SK-N-SH (cell line): ENCODE measurements around the gene KLHL21. TPM values are rescaled to one million over a fixed set of nuclear protein-coding genes. Genes with fewer than 3 reads are reported as not detected.

Experiments used
- CTCF ChIA-PET: fragments of 300-600, 350-600 bp; formaldehyde crosslinking; extraction: SDS; loops from one replicate; lab custom pipeline; 2021; lab: Yijun Ruan, JAX
- POLR2A ChIA-PET: fragments of 350-600 bp; sonication (Branson Sonifier 250); formaldehyde crosslinking; extraction: SDS; loops from one replicate; lab custom pipeline; 2020; ENCODE audit warnings: antibody characterized with exemption, inconsistent platforms; lab: Yijun Ruan, JAX
- DNase-seq: peaks from one replicate; pipeline ENCODE4 v3.0.0; 2012
- H2AFZ ChIP-seq: fragments of 200-600 bp; sonication (generic); 2 replicates; pipeline ENCODE4 v1.8.1; 2016; ENCODE audit warnings: antibody characterized with exemption, mild to moderate bottlenecking, low read depth
- H3F3A ChIP-seq: fragments of 200-600 bp; sonication (generic); replicated peaks from 2 replicates; pipeline ENCODE3; 2016; ENCODE audit warnings: antibody characterized with exemption, mild to moderate bottlenecking; ENCODE audit not compliant: insufficient read depth
- H3K27ac ChIP-seq, 2 experiments: fragments of 200-500 bp in 1 of 2; fragments of 200-600 bp in 1 of 2; sonication (Bioruptor generic) in 1 of 2; sonication (generic), shearing (Covaris generic) in 1 of 2; 2 replicates each; pipeline versions ENCODE4 v1.5.1 to v1.6.1; 2014 to 2016; ENCODE audit warnings: low read depth in 2 of 2, inconsistent platforms in 1 of 2, low read length in 1 of 2, mild to moderate bottlenecking in 1 of 2, mixed read lengths in 1 of 2
- H3K27me3 ChIP-seq: fragments of 200-600 bp; sonication (generic), shearing (Covaris generic); 2 replicates; pipeline ENCODE4 v1.6.1; 2016; ENCODE audit warnings: mixed run types; ENCODE audit not compliant: insufficient read depth
- H3K36me3 ChIP-seq, 2 experiments: fragments of 200-500 bp in 1 of 2; fragments of 200-600 bp in 1 of 2; sonication (Bioruptor generic) in 1 of 2; sonication (generic) in 1 of 2; replicated peaks in 1 of 2; 2 replicates each; pipeline versions ENCODE3 to v1.5.1; 2014 to 2016; ENCODE audit warnings: low read length in 1 of 2, mild to moderate bottlenecking in 1 of 2; ENCODE audit not compliant: insufficient read depth in 2 of 2, control insufficient read depth in 1 of 2
- H3K4me1 ChIP-seq, 2 experiments: fragments of 200-500 bp in 1 of 2; fragments of 200-600 bp in 1 of 2; sonication (Bioruptor generic) in 1 of 2; sonication (generic), shearing (Covaris generic) in 1 of 2; 2 replicates each; pipeline versions ENCODE4 v1.5.1 to v1.6.1; 2014 to 2016; ENCODE audit warnings: low read depth in 1 of 2, low read length in 1 of 2, mixed run types in 1 of 2; ENCODE audit not compliant: insufficient read depth in 2 of 2, control insufficient read depth in 1 of 2
- H3K4me2 ChIP-seq: fragments of 200-600 bp; sonication (generic), shearing (Covaris generic); 2 replicates; pipeline ENCODE4 v1.6.1; 2017; ENCODE audit warnings: mixed run types
- H3K4me3 ChIP-seq, 2 experiments: fragments of 200-500 bp in 1 of 2; fragments of 200-600 bp in 1 of 2; sonication (Bioruptor generic) in 1 of 2; sonication (generic), shearing (Covaris generic) in 1 of 2; 2 replicates each; pipeline versions ENCODE4 v1.5.1 to v1.8.1; 2014 to 2016; ENCODE audit warnings: low read depth in 2 of 2, inconsistent platforms in 1 of 2, low read length in 1 of 2, mild to moderate bottlenecking in 1 of 2, mixed read lengths in 1 of 2, moderate library complexity in 1 of 2
- H3K79me2 ChIP-seq: fragments of 200-600 bp; sonication (generic); 2 replicates; pipeline ENCODE4 v1.8.1; 2017; ENCODE audit warnings: mild to moderate bottlenecking; ENCODE audit not compliant: insufficient read depth
- H3K9ac ChIP-seq: fragments of 200-600 bp; sonication (generic); 2 replicates; pipeline ENCODE4 v1.6.1; 2017; ENCODE audit warnings: mixed run types
- H3K9me2 ChIP-seq: fragments of 200-600 bp; sonication (generic); 2 replicates; pipeline ENCODE4 v1.6.1; 2017; ENCODE audit warnings: mixed run types
- H3K9me3 ChIP-seq: fragments of 200-600 bp; sonication (generic); 2 replicates; pipeline ENCODE4 v1.6.1; 2017; ENCODE audit warnings: mixed run types, mild to moderate bottlenecking, moderate library complexity
- H4K20me1 ChIP-seq: fragments of 200-600 bp; sonication (generic); 2 replicates; pipeline ENCODE4 v1.6.1; 2017; ENCODE audit warnings: mild to moderate bottlenecking, mixed run types; ENCODE audit not compliant: insufficient read depth
- CHD2 ChIP-seq: fragments of 150-350 bp; IDR thresholded peaks from 2 replicates; pipeline ENCODE4 v1.6.1; 2018; ENCODE audit warnings: low read length; ENCODE audit not compliant: partially characterized antibody
- ELF1 ChIP-seq: IDR thresholded peaks from 2 replicates; pipeline ENCODE4 v1.4.0; 2012
- EP300 ChIP-seq, 2 experiments: IDR thresholded peaks; 2 replicates each; pipeline versions ENCODE4 v1.4.0 to v1.6.1; 2012; ENCODE audit warnings: borderline replicate concordance in 1 of 2, low read depth in 1 of 2, low read length in 1 of 2
- FOSL2 ChIP-seq: IDR thresholded peaks from 2 replicates; pipeline ENCODE4 v1.4.0; 2012; ENCODE audit warnings: low read depth, mild to moderate bottlenecking, moderate library complexity, borderline replicate concordance
- FOXM1 ChIP-seq: IDR thresholded peaks from 2 replicates; pipeline ENCODE4 v1.4.0; 2012; ENCODE audit warnings: low read depth, mild to moderate bottlenecking
- GATA2 ChIP-seq: sonication (generic); formaldehyde crosslinking; IDR thresholded peaks from 2 replicates; pipeline ENCODE4 v1.5.0; 2020; ENCODE audit warnings: mild to moderate bottlenecking, missing genetic modification reagents
- MAX ChIP-seq: IDR thresholded peaks from 2 replicates; pipeline ENCODE4 v1.4.0; 2012; ENCODE audit warnings: low read depth
- MXI1 ChIP-seq: IDR thresholded peaks from 2 replicates; pipeline ENCODE4 v1.6.1; 2012; ENCODE audit warnings: mild to moderate bottlenecking, low read depth, low read length, improper control_type of control experiment
- NRF1 ChIP-seq: IDR thresholded peaks from 2 replicates; pipeline ENCODE4 v1.6.1; 2012; ENCODE audit warnings: low read depth, mild to moderate bottlenecking, low read length
- PBX3 ChIP-seq: IDR thresholded peaks from 2 replicates; pipeline ENCODE4; 2012
- RAD21 ChIP-seq: IDR thresholded peaks from 2 replicates; pipeline ENCODE4 v1.6.1; 2012; ENCODE audit warnings: mild to moderate bottlenecking, low read length
- RCOR1 ChIP-seq: fragments of 150-350 bp; IDR thresholded peaks from 2 replicates; pipeline ENCODE4 v1.6.1; 2017; ENCODE audit warnings: antibody characterized with exemption, low read length
- REST ChIP-seq: IDR thresholded peaks from 2 replicates; pipeline ENCODE4 v1.6.1; 2012; ENCODE audit warnings: mild to moderate bottlenecking, low read depth, low read length, moderate library complexity
- RFX5 ChIP-seq: IDR thresholded peaks from 2 replicates; pipeline ENCODE4 v1.6.1; 2012; ENCODE audit warnings: mild to moderate bottlenecking, improper control_type of control experiment, low read length
- RXRA ChIP-seq: IDR thresholded peaks from 2 replicates; pipeline ENCODE4 v1.4.0; 2012; ENCODE audit warnings: low read depth, mild to moderate bottlenecking, borderline replicate concordance
- SIN3A ChIP-seq: IDR thresholded peaks from 2 replicates; pipeline ENCODE4 v1.6.1; 2012; ENCODE audit warnings: low read depth, mild to moderate bottlenecking, low read length, moderate library complexity, borderline replicate concordance
- SMC3 ChIP-seq: IDR thresholded peaks from 2 replicates; pipeline ENCODE4 v1.6.1; 2012; ENCODE audit warnings: low read depth, low read length, improper control_type of control experiment
- TAF1 ChIP-seq: IDR thresholded peaks from 2 replicates; pipeline ENCODE4 v1.6.1; 2012; ENCODE audit warnings: low read depth, mild to moderate bottlenecking, low read length, moderate library complexity, borderline replicate concordance
- TCF12 ChIP-seq: IDR thresholded peaks from 2 replicates; pipeline ENCODE4 v1.4.0; 2012
- TEAD4 ChIP-seq: IDR thresholded peaks from 2 replicates; pipeline ENCODE4 v1.4.0; 2012; ENCODE audit warnings: mild to moderate bottlenecking, borderline replicate concordance; ENCODE audit not compliant: insufficient read depth
- YY1 ChIP-seq: IDR thresholded peaks from 2 replicates; pipeline ENCODE4 v1.4.0; 2012; ENCODE audit warnings: low read depth, mild to moderate bottlenecking
- WGBS: methylation state at CpG from one replicate; pipeline ENCODE4 v1.1.6; 2017; ENCODE audit warnings: low lambda C conversion rate; 5-methylcytosine and 5-hydroxymethylcytosine counted together
- polyA plus RNA-seq, 3 experiments: library from polyadenylated mRNA; depleted of rRNA; stranded (reverse); fragments of >200 nt; gene quantifications; 2 replicates each; pipeline ENCODE4 v1.2.3, GENCODE V29; 2012

KLHL21 gene
- polyA plus RNA-seq, 1 of the 3 experiments (the other 2 are of a cell fraction) = 12.5 TPM

- Histone ChIP-seq H2AFZ (no peak overlapping the region), H3K9me3 (no peaks in the 10 kb centered on the region), H3K27me3 (no peaks in the 10 kb centered on the region), H3K9ac (no peak overlapping the region), H3K9me2 (no peaks in the 10 kb centered on the region), H3K79me2 (peaks cover 4% of the 10 kb centered on the region; the same call in 1 of the 2 replicates), H3K4me1 (no peaks in the 10 kb centered on the region), H3K27ac (no peak overlapping the region), H4K20me1 (0 out of 2 replicates have a peak, but pooled peaks cover 4% of the 10 kb centered on the region), H3K36me3 (peaks cover 2 to 45% of the 10 kb centered on the region in 2 experiments), H3K4me2 (no peak overlapping the region), H3F3A (no peaks in the 10 kb centered on the region), H3K4me3 (no peak overlapping the region)
- CTCF ChIA-PET = interaction anchor here (1.7 kb wide), 2 partner anchors 9 to 37 kb away, joined by 4 to 5 read pairs; partner anchors contain the start of gene NOL9
- TF ChIP-seq MXI1 = no peak
- no peak for TF ChIP-seq TCF12
- TF ChIP-seq RXRA = no peak
- no peak for TF ChIP-seq RCOR1
- no peak for TF ChIP-seq ELF1
- no peak for TF ChIP-seq RFX5
- TF ChIP-seq NRF1 = no peak
- TF ChIP-seq TAF1 = no peak
- no peak for TF ChIP-seq EP300 (IDR thresholded peaks at IDR 0.05; ENCODE audit: borderline replicate concordance in 1 of 2, low read depth in 1 of 2, low read length in 1 of 2)
- TF ChIP-seq FOSL2 = no peak
- no peak for TF ChIP-seq PBX3
- no peak for TF ChIP-seq YY1
- TF ChIP-seq SIN3A = no peak
- TF ChIP-seq TEAD4 = no peak
- no peak for TF ChIP-seq CHD2
- no peak for TF ChIP-seq GATA2 (CRISPR knock-in tag)
- POLR2A ChIA-PET = no interaction called here
- DNase-seq = no peak
- 94% methylated on average over 5 of the region's 13 CpGs for WGBS
These were observed 11.4 kb downstream of the KLHL21 start for GRCh38 chr1:6591222-6591621.

GRCh38 chr1:6590046-6590445 is 12.6 kb downstream of the KLHL21 start:
- no peak for TF ChIP-seq SMC3
- no peak for TF ChIP-seq YY1
- TF ChIP-seq RXRA = no peak
- TF ChIP-seq TEAD4 = no peak
- no peak for TF ChIP-seq RCOR1
- no peak for TF ChIP-seq REST
- no peak for TF ChIP-seq MAX
- no peak for TF ChIP-seq ELF1
- TF ChIP-seq RAD21 = no peak
- TF ChIP-seq FOXM1 = no peak
- no peak for TF ChIP-seq TCF12
- no peak for TF ChIP-seq CHD2
- no peak for TF ChIP-seq MXI1
- CTCF ChIA-PET = interaction anchor here (0.6 to 1.5 kb wide), 2 partner anchors 10 to 13 kb away, joined by 3 read pairs; partner anchors contain the start of genes KLHL21 and ZBTB48
- WGBS = 81% methylated on average over 7 of the region's 7 CpGs

More at GRCh38 chr1:6590046-6590445, 12.6 kb downstream of the KLHL21 start:
- H3K9me3 ChIP-seq = no peaks in the 10 kb centered on the region
- no peak overlapping the region for H3K4me2 ChIP-seq
- H3K9ac ChIP-seq = no peak overlapping the region
- no peaks in the 10 kb centered on the region for H3K9me2 ChIP-seq
- no peaks in the 10 kb centered on the region; the same call in 1 of the 2 replicates for H3K79me2 ChIP-seq
- H2AFZ ChIP-seq = no peak overlapping the region
- H3K4me3 ChIP-seq = no peak overlapping the region
- no peaks in the 10 kb centered on the region for H3K4me1 ChIP-seq
- no peaks in the 10 kb centered on the region for H3F3A ChIP-seq
- POLR2A ChIA-PET = interaction anchor here (1.5 kb wide), 1 partner anchor 10 kb away, joined by 5 read pairs; the partner anchor contains the start of gene ZBTB48
- H3K36me3 ChIP-seq = peaks cover 0 to 42% of the 10 kb centered on the region in 2 experiments
- no peaks in the 10 kb centered on the region for H4K20me1 ChIP-seq
- H3K27ac ChIP-seq = no peak overlapping the region
- no peaks in the 10 kb centered on the region for H3K27me3 ChIP-seq
- DNase-seq = no peak
